ENCODE measurements around the gene SPRYD3. TPM values are rescaled to one million over a fixed set of nuclear protein-coding genes. Genes with fewer than 3 reads are reported as not detected.

The SPRYD3 gene
- total RNA-seq, 1 experiment from 2014 or later: 48.2 TPM

DNA sequence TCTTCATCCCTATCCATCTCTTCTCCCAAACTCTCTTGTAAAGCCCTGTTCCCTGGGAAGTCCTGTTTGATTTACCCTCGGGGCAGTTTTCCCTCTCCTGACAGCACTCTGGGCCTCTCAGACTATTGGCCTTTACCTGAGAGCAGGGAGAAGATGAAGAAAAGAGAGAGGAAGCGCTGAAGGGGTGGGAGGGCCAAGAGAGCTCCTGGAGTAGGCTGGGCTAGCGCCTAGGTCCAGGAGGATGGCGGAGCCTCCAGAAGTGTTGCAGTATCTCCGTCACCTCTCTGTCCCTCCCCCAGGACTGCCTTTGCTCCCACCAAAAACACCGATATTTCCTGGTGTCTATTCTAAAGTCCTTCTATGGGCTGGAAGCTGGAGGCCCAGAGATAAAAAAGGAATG is 12.6 kb upstream of the SPRYD3 start:
- DNase-seq (ENCODE audit: low read depth): no peak
- in situ Hi-C loops (cut with HindIII; ENCODE audit: low pct_unique_long_range_greater_than_20kb, low sequenced_read_pairs): no loop called here

DNA sequence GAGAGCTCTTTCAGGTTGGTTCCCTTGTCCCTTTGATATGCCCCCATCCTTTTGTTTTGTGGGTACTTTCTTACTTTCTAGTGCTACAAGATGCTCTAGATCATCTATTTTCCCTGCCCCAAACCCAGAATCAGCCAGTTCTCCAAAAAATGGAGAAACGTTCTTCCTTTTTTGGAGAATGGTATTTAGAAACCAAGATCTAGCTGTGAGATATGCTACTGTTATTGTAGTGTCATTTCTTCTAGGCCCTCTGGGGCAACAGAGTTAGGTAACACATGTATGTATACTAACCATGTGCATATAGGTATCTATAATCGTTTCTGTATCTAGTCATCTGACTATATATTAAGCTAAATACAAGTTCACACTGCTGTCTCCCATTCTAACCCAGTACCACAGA is 11.4 kb upstream of the SPRYD3 start:
- in situ Hi-C loops (cut with HindIII; ENCODE audit: low pct_unique_long_range_greater_than_20kb, low sequenced_read_pairs): no loop called here
- no peak for DNase-seq (ENCODE audit: low read depth)

DNA sequence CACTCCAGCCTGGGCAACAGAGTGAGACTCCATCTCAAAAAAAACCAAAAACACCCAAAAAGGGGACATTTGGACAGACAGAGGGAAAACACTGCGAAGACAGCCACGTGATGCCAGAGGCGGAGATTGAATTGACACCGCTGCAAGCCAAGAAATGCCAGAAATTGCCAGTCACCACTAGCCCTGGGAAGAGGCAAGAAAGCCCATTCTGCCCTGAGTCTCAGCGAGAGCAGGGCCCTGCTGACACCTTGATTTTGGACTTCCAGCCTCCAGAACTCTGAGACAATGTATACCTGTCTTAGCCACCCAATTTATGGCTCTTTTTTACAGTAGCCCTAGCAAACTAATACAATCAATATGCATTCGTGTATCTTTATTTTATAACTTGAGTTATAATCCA is 10.9 kb upstream of the SPRYD3 start:
- DNase-seq (ENCODE audit: low read depth): no peak
- in situ Hi-C loops (cut with HindIII; ENCODE audit: low pct_unique_long_range_greater_than_20kb, low sequenced_read_pairs): no loop called here

DNA sequence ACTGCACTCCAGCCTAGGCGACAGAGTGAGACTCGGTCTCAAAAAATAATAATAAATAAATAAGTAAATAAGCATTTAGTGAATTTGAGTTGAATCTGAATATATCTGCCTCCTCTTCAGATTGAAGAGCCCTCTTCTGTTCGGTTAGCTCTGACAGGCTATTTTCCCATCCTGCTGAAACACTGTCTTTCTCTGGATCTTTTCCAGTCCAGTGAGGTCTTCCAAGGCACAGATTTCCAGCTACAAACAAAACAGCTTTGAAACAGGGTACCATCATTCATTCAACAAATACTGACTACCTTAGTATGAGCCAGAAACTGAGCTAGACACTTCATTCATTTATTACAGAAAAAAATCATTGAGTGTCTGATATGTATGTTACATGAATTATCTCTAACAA is 7.2 kb upstream of the SPRYD3 start:
- no peak for DNase-seq (ENCODE audit: low read depth)
- in situ Hi-C loops (cut with HindIII; ENCODE audit: low pct_unique_long_range_greater_than_20kb, low sequenced_read_pairs): no loop called here

DNA sequence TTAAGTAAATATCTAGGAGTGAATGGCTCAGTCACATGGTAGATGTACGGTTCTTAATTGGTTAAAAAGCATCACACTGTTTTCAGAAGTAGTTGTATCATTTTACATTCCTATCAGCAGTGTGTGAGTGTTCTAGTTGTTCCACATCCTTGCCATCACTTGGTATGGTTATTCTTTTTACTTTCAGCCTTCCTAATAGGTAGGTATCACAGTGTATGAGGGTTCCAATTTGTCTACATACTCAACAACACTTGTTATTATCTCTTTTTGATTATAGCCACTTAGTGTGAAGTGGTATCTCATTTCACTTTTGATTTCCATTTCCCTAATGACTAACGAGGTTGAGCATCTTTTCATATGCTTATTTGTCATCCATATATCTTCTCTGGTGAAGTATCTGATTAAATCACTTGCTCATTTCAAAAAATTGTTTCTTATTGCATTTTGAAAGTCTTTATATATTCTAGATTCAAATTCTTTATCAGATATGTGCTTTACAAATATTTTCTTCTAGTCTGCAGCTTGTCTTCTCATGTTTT is 3.5 kb upstream of the SPRYD3 start:
- in situ Hi-C loops (cut with HindIII; ENCODE audit: low pct_unique_long_range_greater_than_20kb, low sequenced_read_pairs): no loop called here
- no peak for DNase-seq (ENCODE audit: low read depth)

DNA sequence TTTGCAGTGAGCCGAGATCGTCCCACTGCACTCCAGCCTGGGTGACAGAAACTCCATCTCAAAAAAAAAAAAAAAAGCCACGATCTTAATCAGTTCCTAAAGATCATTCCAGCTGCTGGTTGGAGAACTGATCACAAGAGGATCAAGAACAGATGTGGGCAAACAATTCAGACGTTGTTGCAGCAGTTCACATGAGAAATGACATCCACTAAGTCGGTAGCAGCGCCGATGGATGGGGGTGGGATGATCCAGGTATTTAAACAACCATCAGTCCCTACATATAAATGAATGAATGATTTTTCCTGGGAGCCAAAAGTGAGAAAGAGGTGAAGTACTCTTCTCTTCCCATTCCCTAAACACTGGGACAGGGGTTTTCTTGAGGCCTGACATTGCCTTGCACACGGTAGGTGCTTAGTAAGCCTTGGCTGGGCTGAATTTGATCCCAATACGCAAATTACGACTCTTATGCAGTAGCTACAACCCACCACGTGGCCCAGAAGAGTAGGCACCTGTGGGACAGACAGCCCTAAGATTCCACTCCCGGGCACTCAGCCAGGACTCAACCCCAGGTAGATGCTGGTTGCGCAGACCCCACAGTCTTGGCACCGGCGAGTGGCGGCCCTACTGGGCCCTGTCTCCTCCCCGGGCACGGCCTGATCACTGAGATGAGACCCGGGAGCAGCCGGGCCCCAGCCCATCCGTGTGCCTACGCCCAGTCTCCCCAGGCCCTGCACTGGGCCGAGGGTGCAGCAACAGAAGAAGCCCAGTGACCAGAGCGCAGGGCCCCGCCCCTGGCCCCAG is 565 bp downstream of the SPRYD3 start:
- no peak for DNase-seq (ENCODE audit: low read depth)
- in situ Hi-C loops (cut with HindIII; ENCODE audit: low pct_unique_long_range_greater_than_20kb, low sequenced_read_pairs): no loop called here

DNA sequence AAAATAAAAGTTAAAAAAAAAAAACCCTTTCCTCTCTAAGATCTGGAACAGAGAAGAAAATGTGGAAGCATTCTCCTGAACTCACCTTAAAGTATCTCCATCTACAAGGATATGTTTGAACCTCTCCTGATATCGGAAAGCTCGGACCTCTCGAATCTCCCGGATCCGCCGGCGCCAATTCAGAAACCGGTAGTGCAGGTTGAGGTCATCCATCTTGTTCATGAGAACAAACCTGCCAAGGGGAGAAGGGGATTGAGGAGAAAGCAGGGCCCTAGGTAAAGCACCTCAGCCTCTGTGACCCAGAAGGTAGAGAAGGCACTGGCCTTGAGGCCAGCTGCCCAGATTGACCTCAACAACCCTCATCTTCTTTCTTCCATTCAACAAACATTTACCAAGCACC is 2.2 kb downstream of the SPRYD3 start:
- DNase-seq (ENCODE audit: low read depth): no peak
- in situ Hi-C loops (cut with HindIII; ENCODE audit: low pct_unique_long_range_greater_than_20kb, low sequenced_read_pairs): no loop called here

DNA sequence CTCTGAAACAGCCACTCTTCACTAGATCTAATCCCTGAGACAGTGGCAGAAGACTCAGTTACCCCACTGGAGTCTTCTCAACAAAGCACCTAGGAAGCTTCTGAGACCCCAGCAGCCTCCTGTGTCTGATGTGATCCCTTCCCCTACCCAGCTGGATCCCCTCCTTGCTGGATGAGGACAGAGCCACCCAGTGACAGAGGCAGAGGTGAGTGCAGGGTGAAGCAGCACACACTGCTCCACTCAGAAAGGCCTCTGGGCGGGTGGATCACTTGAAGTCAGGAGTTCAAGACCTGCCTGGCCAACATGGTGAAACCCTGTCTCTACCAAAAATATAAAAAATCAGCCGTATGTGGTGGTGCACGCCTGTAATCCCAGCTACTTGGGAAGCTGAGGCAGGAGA is 2.7 kb downstream of the SPRYD3 start:
- in situ Hi-C loops (cut with HindIII; ENCODE audit: low pct_unique_long_range_greater_than_20kb, low sequenced_read_pairs): no loop called here
- DNase-seq (ENCODE audit: low read depth): no peak

DNA sequence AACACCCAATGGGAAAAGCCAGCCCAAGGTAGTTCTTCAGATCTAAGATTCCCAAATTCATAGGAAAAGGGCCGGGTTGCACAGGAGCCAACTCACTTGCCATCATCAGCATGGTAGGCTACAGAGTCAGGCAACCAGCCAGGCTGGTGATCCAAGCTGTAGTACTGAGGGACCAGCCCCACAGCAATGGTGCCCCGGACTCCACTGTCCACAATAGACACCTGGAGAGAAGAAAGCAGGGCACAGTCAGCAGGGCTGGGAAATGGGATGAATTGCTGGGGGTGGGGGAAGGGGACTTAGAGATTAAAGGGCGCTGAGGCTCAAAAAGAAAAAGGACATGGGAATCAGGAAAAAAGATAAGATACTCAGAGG is 4.2 kb downstream of the SPRYD3 start:
- DNase-seq (ENCODE audit: low read depth): no peak
- in situ Hi-C loops (cut with HindIII; ENCODE audit: low pct_unique_long_range_greater_than_20kb, low sequenced_read_pairs): no loop called here

DNA sequence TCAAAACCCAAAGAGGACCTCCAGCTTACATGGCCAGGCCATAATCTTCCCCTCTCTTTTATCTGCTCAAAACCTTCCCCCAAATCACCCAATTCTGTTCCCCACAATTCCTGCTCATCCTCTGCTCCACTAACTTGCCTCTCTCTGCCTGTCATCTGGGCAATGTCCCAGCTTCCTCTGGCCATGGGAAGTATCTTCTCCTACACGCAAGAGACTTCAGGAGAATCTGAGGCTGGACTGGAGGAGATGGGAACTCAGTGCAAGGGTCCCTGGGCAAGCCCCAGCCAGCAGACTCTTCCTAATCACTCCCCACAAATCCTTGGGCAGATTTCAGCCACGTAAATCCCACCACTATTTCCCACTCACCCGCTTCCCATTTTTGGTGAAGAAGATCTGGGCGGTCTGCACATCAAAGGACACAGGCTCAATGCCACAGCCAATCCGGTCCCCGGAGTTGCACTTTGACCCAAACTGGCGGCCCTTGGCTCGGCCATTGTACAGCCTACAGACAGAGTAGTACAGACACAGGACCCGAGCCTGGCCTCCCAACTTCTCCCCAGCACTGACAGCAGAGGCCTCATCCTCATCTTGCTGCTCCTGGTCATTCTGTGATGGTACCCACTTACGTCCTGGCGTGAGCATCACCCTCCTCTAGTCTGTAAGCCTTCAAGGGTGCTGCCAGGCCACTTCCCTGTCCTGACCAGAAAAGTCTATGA is 4.7 kb downstream of the SPRYD3 start:
- in situ Hi-C loops (cut with HindIII; ENCODE audit: low pct_unique_long_range_greater_than_20kb, low sequenced_read_pairs): no loop called here
- no peak for DNase-seq (ENCODE audit: low read depth)

DNA sequence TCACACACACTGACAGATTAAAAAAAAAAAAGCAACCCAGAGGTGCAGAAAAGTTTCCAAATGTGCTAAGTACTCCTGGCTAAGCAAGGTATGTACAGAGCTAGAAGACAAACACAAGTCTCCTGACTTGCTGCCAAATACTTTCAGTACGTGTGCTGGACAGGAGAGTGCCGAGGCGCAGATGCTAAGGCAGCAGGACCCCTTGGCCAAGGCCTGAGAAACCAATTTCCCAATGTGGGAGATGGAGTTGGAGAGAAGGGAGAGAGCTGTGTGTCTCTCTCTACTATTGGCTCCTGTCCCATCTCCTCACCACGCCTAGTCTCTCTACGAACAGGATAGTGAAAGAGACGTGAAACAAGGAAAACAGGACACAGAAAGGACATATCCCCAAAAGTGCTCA is 5.3 kb downstream of the SPRYD3 start:
- in situ Hi-C loops (cut with HindIII; ENCODE audit: low pct_unique_long_range_greater_than_20kb, low sequenced_read_pairs): no loop called here
- DNase-seq (ENCODE audit: low read depth): no peak

DNA sequence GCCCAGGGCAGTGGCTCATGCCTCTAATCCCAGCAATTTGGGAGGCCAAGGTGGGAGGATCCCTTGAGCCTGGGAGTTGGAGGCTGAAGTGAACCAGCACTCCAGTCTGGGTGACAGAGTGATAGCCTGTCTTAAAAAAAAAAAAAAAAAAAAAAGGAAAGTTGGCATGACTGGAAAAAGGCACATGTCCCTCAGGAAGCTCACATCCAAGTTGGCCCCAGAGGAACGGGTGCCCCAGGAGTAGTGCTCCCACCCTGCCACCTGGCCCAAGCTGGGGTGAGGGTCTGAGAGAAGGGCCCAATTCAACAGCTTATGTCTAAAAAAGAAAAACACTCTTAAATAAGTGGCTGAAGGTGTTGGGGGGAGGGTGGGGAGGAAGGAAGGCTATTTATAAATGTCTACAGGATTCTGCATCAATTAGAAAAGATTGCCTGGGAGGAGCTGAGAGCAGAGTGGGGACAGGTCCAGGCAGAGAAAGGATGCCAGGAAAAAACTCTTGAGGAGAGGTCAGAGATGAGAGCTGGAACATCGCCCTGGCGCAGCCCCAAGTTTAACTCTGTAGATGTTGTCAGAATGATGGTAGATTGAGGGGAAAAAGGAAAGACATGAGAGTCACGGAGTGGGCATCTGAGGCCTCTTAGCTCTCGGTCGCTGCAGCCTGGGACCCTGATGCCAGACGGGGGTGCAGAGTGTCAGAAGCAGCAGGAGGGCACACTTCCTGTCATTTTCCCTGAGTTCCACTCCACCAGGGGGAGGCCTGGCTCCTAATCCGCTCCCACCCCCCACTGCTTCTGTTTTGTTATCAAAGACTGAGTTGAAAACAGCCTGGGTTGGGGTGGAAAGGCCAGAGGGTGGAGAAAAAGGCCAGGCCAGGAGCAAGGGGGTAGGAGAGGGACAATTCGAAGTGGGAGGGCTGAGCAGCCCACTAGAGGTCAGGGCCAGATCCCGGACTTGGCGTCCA is 7.3 kb downstream of the SPRYD3 start:
- in situ Hi-C loops (cut with HindIII; ENCODE audit: low pct_unique_long_range_greater_than_20kb, low sequenced_read_pairs): no loop called here
- no peak for DNase-seq (ENCODE audit: low read depth)

DNA sequence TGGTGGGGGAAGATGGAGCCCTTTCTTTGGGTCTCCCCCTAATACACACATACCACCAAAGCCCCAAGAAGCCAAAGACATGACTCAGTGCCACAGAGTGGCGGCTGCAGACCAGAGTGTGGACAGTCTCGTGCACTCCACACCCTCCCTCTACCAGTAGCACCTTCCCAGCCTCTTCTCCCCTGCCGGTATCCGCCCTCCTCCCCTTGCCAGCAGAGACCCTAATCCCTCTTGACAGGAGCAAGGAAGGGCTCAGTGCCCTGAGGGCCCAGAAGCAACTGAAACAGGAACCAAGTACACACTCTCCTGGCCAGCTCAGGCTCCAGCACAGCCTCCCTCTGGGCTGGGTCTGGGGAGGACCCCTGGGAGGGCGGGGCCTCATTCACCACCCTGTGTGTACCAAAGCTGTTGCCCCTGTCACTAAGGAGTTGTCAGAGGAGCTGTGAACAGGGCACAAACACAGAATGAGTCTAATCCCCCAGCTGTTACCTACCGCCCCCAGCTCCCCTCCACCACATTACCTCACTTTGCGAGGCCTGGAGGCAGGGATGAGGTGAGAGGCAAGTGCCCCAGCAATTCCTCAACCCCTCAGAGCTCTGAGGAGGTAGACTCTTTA is 8.2 kb downstream of the SPRYD3 start:
- in situ Hi-C loops (cut with HindIII; ENCODE audit: low pct_unique_long_range_greater_than_20kb, low sequenced_read_pairs): no loop called here
- no peak for DNase-seq (ENCODE audit: low read depth)

DNA sequence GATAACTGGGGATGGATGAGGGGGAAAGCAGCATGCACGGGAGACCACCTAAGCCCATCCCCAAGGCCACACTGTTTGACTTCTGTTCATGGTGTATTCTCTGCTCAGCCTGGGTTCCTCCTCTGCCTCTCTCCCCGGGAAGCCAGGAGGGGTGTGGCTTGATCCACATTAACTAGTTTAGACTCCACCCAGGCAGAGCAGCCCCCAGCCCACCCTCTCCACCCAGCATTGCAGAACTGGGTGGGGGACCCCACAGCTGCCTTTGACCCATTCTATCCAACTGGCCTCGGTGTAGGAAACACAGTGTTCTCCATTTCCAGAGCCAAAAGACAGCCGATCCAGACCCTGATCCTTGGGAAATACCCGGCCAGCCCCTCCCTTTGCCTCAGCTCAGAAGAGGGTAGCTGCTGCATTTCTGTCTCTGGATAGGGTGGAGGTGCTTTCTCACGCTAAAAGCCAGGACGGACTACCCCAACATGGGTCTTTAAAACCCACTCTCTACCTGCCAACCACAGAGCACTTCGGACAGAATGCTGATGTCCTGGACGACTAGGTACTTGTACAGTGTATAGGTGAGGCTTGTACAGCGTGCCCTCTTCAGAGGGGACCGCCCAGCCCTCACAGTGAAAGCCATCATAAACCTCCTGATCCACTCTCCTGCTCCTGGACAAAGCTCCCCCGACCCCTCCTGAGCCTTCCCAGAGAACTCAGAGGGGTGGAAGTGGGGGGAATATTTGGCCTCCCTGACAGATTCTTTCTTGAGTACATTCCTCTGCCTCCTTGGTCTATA is 9.4 kb downstream of the SPRYD3 start:
- in situ Hi-C loops (cut with HindIII; ENCODE audit: low pct_unique_long_range_greater_than_20kb, low sequenced_read_pairs): no loop called here

DNA sequence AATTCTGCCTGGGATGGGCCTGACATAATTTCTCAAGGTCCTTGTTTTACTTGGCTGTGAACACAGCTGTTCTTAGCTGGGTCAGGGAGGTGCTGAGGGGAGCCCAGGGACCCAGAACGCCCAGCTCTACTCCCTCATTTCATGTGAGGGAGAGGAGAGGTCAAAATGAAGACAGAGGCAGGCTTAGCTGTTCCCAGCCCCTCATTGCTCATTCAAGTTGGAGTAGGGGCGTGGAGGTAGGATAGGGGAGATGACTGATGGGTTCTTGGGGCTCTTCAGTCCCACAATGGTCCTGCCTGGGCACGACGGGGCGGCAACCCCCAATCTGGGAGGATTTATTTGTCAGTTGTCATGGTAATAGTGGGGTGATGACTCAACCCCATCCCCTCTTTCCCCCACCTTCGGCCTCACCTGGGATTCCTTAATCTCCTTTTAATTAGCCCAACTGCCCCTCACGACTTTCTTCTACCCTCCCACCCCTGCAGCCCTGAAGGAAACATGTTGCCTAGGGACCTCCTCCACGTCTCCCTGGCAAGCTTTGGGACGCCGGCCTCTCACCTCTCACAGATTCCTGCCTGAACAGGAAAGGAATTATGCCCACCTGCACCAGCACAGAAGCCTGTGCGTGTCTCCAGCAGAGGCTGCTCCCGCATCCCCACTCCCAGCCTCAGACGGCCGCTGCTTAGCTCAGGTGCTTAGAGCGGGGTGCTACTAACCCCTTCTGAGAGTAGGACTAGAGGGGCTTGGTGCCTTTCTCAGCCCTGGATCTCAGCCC is 10.2 kb downstream of the SPRYD3 start:
- no peak for DNase-seq (ENCODE audit: low read depth)
- in situ Hi-C loops (cut with HindIII; ENCODE audit: low pct_unique_long_range_greater_than_20kb, low sequenced_read_pairs): no loop called here

More for the DNA sequence above, 9.4 kb downstream of the SPRYD3 start:
- DNase-seq (ENCODE audit: low read depth): no peak

DNA sequence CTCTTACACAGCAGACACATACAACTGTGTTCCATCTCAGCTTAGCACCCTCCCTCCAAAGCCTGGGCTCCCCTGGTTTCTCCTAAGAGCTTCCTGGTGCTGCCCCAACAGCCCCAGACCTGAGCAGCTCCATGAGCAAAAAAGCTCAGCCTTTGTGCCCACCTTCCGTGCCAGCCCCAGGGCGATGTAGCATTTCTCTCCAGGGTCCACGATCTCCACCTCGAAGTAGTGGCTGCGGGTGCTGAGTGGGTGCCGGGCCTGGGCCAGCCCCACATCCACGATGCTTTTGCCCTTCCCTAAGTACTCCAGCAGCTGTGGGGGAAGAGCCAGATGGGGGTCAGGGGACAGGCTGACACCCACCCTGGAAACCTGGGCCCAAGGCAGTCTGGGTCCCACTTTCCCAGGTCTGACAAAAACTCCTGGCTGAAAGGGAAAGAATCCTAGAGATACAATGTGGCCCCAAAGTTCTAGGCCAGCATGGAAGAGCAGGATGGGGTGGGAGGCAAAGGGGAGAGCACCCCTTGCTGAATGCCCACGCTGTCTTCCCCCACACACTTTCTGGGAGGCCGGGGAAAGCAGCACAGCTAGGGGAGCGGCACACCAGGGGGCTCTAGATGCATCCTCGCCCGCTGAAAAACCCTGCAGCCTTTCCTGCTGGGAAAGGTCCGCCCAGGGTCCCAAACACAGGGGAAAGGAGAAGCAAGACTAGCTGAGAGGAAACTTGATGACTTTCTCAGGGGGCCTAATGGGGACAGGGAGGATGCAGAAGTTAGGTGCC is 11.0 kb downstream of the SPRYD3 start:
- in situ Hi-C loops (cut with HindIII; ENCODE audit: low pct_unique_long_range_greater_than_20kb, low sequenced_read_pairs): no loop called here
- no peak for DNase-seq (ENCODE audit: low read depth)

Data from Caki2 (cell line).